CD4-positive, alpha-beta T cell treated with Interleukin-4 for 1 hour (primary cell): ENCODE results near the gene RNF38.
"Not testable (repeated sequence)": the region's sequence is repeated elsewhere in the genome, so short reads cannot be mapped to it uniquely, and the experiment has no call there.

Source experiments
- DNase-seq, 2 donors: peaks; one replicate each; pipeline ENCODE4 v3.0.0-alpha.2; 2020 to 2022

RNF38 gene

GRCh38 chr9:36328798-36329411 lies 71.2 kb downstream of the RNF38 start:
- peak; percentile 20 to 76 for DNase-seq

GRCh38 chr9:36325081-36325828 lies 74.8 kb downstream of the RNF38 start:
- no peak for DNase-seq

- no peak for DNase-seq
Measured at GRCh38 chr9:36323926-36324325, 76.1 kb downstream of the RNF38 start.

GRCh38 chr9:36322462-36322861 lies 77.6 kb downstream of the RNF38 start:
- no peak for DNase-seq

- not testable (repeated sequence) for DNase-seq
Measured at GRCh38 chr9:36321903-36322302, 78.2 kb downstream of the RNF38 start.

- no peak for DNase-seq
Measured at GRCh38 chr9:36320466-36320865, 79.6 kb downstream of the RNF38 start.

- DNase-seq, result no peak
Measured at GRCh38 chr9:36319806-36320205, 80.3 kb downstream of the RNF38 start.

- no peak for DNase-seq
Measured at GRCh38 chr9:36319183-36319582, 80.9 kb downstream of the RNF38 start.

- DNase-seq, result no peak
Measured at GRCh38 chr9:36318212-36318802, 81.8 kb downstream of the RNF38 start.

GRCh38 chr9:36317766-36318165 lies 82.3 kb downstream of the RNF38 start:
- no peak for DNase-seq

GRCh38 chr9:36316611-36317317 lies 83.3 kb downstream of the RNF38 start:
- no peak for DNase-seq

GRCh38 chr9:36316049-36316448 lies 84.0 kb downstream of the RNF38 start:
- DNase-seq, result no peak

GRCh38 chr9:36315283-36315682 lies 84.8 kb downstream of the RNF38 start:
- DNase-seq, result no peak

- DNase-seq, result no peak
Measured at GRCh38 chr9:36314740-36315139, 85.3 kb downstream of the RNF38 start.

GRCh38 chr9:36306471-36307306 lies 93.4 kb downstream of the RNF38 start:
- DNase-seq, result no peak

GRCh38 chr9:36304366-36304765 lies 95.7 kb downstream of the RNF38 start:
- not testable (repeated sequence) for DNase-seq

- no peak for DNase-seq
Measured at GRCh38 chr9:36301227-36301626, 98.8 kb downstream of the RNF38 start.

- no peak for DNase-seq
Measured at GRCh38 chr9:36298566-36298965, 101.5 kb downstream of the RNF38 start.

- DNase-seq, result no peak
Measured at GRCh38 chr9:36297798-36298197, 102.3 kb downstream of the RNF38 start.

GRCh38 chr9:36294996-36295395 lies 105.1 kb downstream of the RNF38 start:
- not testable (repeated sequence) for DNase-seq

- no peak for DNase-seq
Measured at GRCh38 chr9:36293918-36294317, 106.2 kb downstream of the RNF38 start.

GRCh38 chr9:36293171-36293570 lies 106.9 kb downstream of the RNF38 start:
- no peak for DNase-seq

- no peak for DNase-seq
Measured at GRCh38 chr9:36292641-36293040, 107.4 kb downstream of the RNF38 start.
